ENCODE measurements around the gene EFNA4. TPM values are rescaled to one million over a fixed set of nuclear protein-coding genes. Genes with fewer than 3 reads are reported as not detected.

EFNA4 gene
- total and polyA plus RNA-seq, 9 of the 15 experiments (the other 6 are each of a cell fraction or from before 2014, with no cell fraction given), result 0.68 to 7.4 (median 6.1) TPM

GRCh38 chr1:155044812-155045657 is 18.5 kb upstream of the EFNA4 start (continued):
- TF ChIP-seq CCNT2 (IDR thresholded peaks at IDR 0.05; ENCODE audit: borderline replicate concordance, extremely low read depth, insufficient read length, low read depth, low read length) (no peak), HBP1 (CRISPR knock-in tag; IDR thresholded peaks at IDR 0.05) (no peak), HMGXB4 (CRISPR knock-in tag; IDR thresholded peaks at IDR 0.05) (no peak), XRCC5 (IDR thresholded peaks at IDR 0.05; ENCODE audit: low read depth, low read length) (peak; percentile 78; the same call in 1 of the 2 replicates), PHB (CRISPR knock-in tag; IDR thresholded peaks at IDR 0.05) (no peak), SMAD2 (IDR thresholded peaks at IDR 0.05; ENCODE audit: low read depth, low read length) (no peak), ZC3H4 (CRISPR knock-in tag; IDR thresholded peaks at IDR 0.05; ENCODE audit: borderline replicate concordance) (no peak), AFF4 (CRISPR knock-in tag; IDR thresholded peaks at IDR 0.05) (no peak), FOXA1 (IDR thresholded peaks at IDR 0.05; ENCODE audit: borderline replicate concordance) (no peak), DIDO1 (tag; IDR thresholded peaks at IDR 0.05; ENCODE audit: low read depth) (no peak), ZNF592 (IDR thresholded peaks at IDR 0.05) (no peak), MNT (conservative IDR thresholded peaks at IDR 0.05) (peak in 1 of 2 experiments; percentile 30; a peak in 1 of 4 replicates)

Data from K562 (cell line).